Spleen (tissue), 11 donors: ENCODE results near the gene PHAX. TPM values are rescaled to one million over a fixed set of nuclear protein-coding genes. Genes with fewer than 3 reads are reported as not detected.
"Not testable (repeated sequence)": the region's sequence is repeated elsewhere in the genome, so short reads cannot be mapped to it uniquely, and the experiment has no call there.

ENCODE experiments used
- DNase-seq: peaks from one replicate; pipeline ENCODE4 v3.0.0-alpha.2; 2020
- H3K27ac ChIP-seq, 8 donors: fragments of 200-600 bp; sonication (generic) in 7 of 8; 1 replicate in 4 of 8; 2 replicates in 4 of 8; pipeline versions ENCODE4 v1.5.0 to v1.8.0; 2016 to 2021; ENCODE audit warnings: inconsistent platforms in 4 of 8, mild to moderate bottlenecking in 4 of 8, moderate library complexity in 1 of 8
- H3K27me3 ChIP-seq, 7 donors: fragments of 200-600 bp; sonication (generic) in 6 of 7; replicated peaks in 1 of 7; 1 replicate in 4 of 7; 2 replicates in 3 of 7; pipeline versions ENCODE4 v1.5.0 to v1.8.0; 2016 to 2021; ENCODE audit warnings: inconsistent platforms in 3 of 7, mild to moderate bottlenecking in 1 of 7
- H3K36me3 ChIP-seq, 6 donors: fragments of 200-600 bp; sonication (generic) in 5 of 6; 1 replicate in 4 of 6; 2 replicates in 2 of 6; pipeline versions ENCODE4 v1.5.0 to v1.8.0; 2016 to 2021; ENCODE audit warnings: inconsistent platforms in 2 of 6
- H3K4me1 ChIP-seq, 6 donors: fragments of 200-600 bp; sonication (generic) in 5 of 6; 1 replicate in 3 of 6; 2 replicates in 3 of 6; pipeline versions ENCODE4 v1.5.0 to v1.8.0; 2016 to 2021; ENCODE audit warnings: inconsistent platforms in 3 of 6
- H3K4me3 ChIP-seq, 8 donors: fragments of 200-600 bp; sonication (generic) in 7 of 8; 1 replicate in 4 of 8; 2 replicates in 4 of 8; pipeline versions ENCODE4 v1.5.0 to v1.8.0; 2016 to 2021; ENCODE audit warnings: inconsistent platforms in 4 of 8, mild to moderate bottlenecking in 4 of 8, moderate library complexity in 2 of 8
- H3K9me3 ChIP-seq, 8 donors: fragments of 200-600 bp; sonication (generic) in 7 of 8; 1 replicate in 4 of 8; 2 replicates in 4 of 8; pipeline versions ENCODE4 v1.5.0 to v1.8.0; 2016 to 2021; ENCODE audit warnings: inconsistent platforms in 4 of 8
- POLR2A ChIP-seq, 3 donors: fragments of 450-650 bp; IDR thresholded peaks; one replicate each; pipeline ENCODE4 v1.5.1; 2017; ENCODE audit warnings: antibody characterized with exemption in 3 of 3, mild to moderate bottlenecking in 1 of 3
- POLR2AphosphoS5 ChIP-seq, 3 donors: sonication (generic); formaldehyde crosslinking; IDR thresholded peaks; one replicate each; pipeline ENCODE4 v1.5.1; 2017; ENCODE audit warnings: antibody characterized with exemption in 3 of 3
- WGBS, 5 donors: extraction: QIAGEN DNeasy Blood & Tissue Kit in 3 of 5; methylation state at CpG; one replicate each; pipeline versions ENCODE4 v1.1.5 to v1.1.7; 2013 to 2018; 5-methylcytosine and 5-hydroxymethylcytosine counted together
- intact Hi-C: fragments of 100-400 bp; cut with DNase I; formaldehyde crosslinking; loops from one replicate; pipeline ENCODE4 v1.15.0; 2023; ENCODE audit warnings: low total_unique reads
- polyA plus RNA-seq, 3 donors: library from polyadenylated mRNA; stranded (reverse); fragments of 200-250 nt; gene quantifications; one replicate each; pipeline ENCODE4 v1.2.1, GENCODE V29; 2013
- total RNA-seq, 7 donors: library from RNA; depleted of rRNA in 3 of 7; stranded (reverse); fragments of >200 nt in 3 of 7; fragmentation: NEBNext Ultra II Directional in 4 of 7; extraction: Animal tissue kit (Norgen Biotek cat#: 25700) in 4 of 7; gene quantifications; one replicate each; pipeline versions ENCODE4 v1.1.0 to v1.2.1, GENCODE V29; 2016 to 2021
- TF ChIP-seq, protein P1 (sequence below), 11 experiments: fragments of 200-600 bp in 7 of 11; fragments of 450-650 bp in 4 of 11; sonication (generic) in 4 of 11; IDR thresholded peaks in 8 of 11; conservative IDR thresholded peaks in 3 of 11; 1 replicate in 7 of 11; 2 replicates in 4 of 11; pipeline versions ENCODE4 v1.4.0 to v1.8.0; 2016 to 2021; ENCODE audit warnings: antibody characterized with exemption in 11 of 11, inconsistent platforms in 4 of 11, mild to moderate bottlenecking in 1 of 11
- donor health status: healthy with polysubstance abuse.
- donor health status: DM: no; HTN: no; CAD: no; lungs with moderate emphysema.
- donor health status: DM: no; HTN: no; CAD: no.
- donor health status: Bipolar disorder and iron deficiency.
- donor health status: healthy.
- donor health status: DM: no; HTN: no; CAD: no.
- donor health status: DM: yes; HTN: yes; CAD: no.

PHAX gene
- total and polyA plus RNA-seq, 10 donors: 9.8 to 44.5 (median 25.8) TPM

GRCh38 chr5:126595486-126596083 is 5.2 kb upstream of the PHAX start:
- intact Hi-C loops: no loop called here
- H3K4me3 ChIP-seq: peak overlapping the region; percentile 44 to 76 (median 58)
- peak overlapping the region in 6 of 8 donors; percentile 26 to 80 (median 72) for H3K27ac ChIP-seq

GRCh38 chr5:126597156-126597555 is 3.6 kb upstream of the PHAX start:
- no peak for TF ChIP-seq POLR2AphosphoS5 (IDR thresholded peaks at IDR 0.05)
- TF ChIP-seq POLR2A (IDR thresholded peaks at IDR 0.05): no peak
- TF ChIP-seq, protein P1, sequence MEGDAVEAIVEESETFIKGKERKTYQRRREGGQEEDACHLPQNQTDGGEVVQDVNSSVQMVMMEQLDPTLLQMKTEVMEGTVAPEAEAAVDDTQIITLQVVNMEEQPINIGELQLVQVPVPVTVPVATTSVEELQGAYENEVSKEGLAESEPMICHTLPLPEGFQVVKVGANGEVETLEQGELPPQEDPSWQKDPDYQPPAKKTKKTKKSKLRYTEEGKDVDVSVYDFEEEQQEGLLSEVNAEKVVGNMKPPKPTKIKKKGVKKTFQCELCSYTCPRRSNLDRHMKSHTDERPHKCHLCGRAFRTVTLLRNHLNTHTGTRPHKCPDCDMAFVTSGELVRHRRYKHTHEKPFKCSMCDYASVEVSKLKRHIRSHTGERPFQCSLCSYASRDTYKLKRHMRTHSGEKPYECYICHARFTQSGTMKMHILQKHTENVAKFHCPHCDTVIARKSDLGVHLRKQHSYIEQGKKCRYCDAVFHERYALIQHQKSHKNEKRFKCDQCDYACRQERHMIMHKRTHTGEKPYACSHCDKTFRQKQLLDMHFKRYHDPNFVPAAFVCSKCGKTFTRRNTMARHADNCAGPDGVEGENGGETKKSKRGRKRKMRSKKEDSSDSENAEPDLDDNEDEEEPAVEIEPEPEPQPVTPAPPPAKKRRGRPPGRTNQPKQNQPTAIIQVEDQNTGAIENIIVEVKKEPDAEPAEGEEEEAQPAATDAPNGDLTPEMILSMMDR (IDR thresholded peaks at IDR 0.05 in 8 of 11, conservative IDR thresholded peaks at IDR 0.05 in 3 of 11): no peak
- Histone ChIP-seq H3K4me1 (peaks cover 8 to 37% (median 33%) of the 10 kb centered on the region in 6 donors), H3K36me3 (no peaks in the 10 kb centered on the region), H3K27ac (no peak overlapping the region), H3K9me3 (peaks cover 0 to 5% (median 0%) of the 10 kb centered on the region in 8 donors), H3K4me3 (no peak overlapping the region), H3K27me3 (peaks cover 0 to 23% (median 0%) of the 10 kb centered on the region in 7 donors)
- intact Hi-C loops: no loop called here
- DNase-seq: no peak
- WGBS, 5 donors: 89 to 95% (median 92%) methylated on average over 4 of the region's 4 CpGs

More at GRCh38 chr5:126595486-126596083, 5.2 kb upstream of the PHAX start:
- H3K27me3 ChIP-seq: peaks cover 0 to 23% (median 0%) of the 10 kb centered on the region in 7 donors
- H3K36me3 ChIP-seq: no peaks in the 10 kb centered on the region
- H3K9me3 ChIP-seq: peaks cover 0 to 5% (median 0%) of the 10 kb centered on the region in 8 donors
- TF ChIP-seq POLR2A (IDR thresholded peaks at IDR 0.05): no peak
- TF ChIP-seq, protein P1 (IDR thresholded peaks at IDR 0.05 in 8 of 11, conservative IDR thresholded peaks at IDR 0.05 in 3 of 11): peak in 1 of 11 experiments; percentile 2
- 60 to 64% (median 62%) methylated on average over 21 to 22 of the region's 22 CpGs for WGBS, 5 donors
- no peak for DNase-seq
- peaks cover 0 to 25% (median 23%) of the 10 kb centered on the region in 6 donors for H3K4me1 ChIP-seq

GRCh38 chr5:126599499-126599898 is 1.2 kb upstream of the PHAX start:
- 91 to 98% (median 93%) methylated on average over 7 of the region's 7 CpGs for WGBS, 5 donors
- peaks cover 0 to 15% (median 12%) of the 10 kb centered on the region in 6 donors for H3K36me3 ChIP-seq
- TF ChIP-seq POLR2AphosphoS5 (IDR thresholded peaks at IDR 0.05): no peak
- TF ChIP-seq, protein P1 (IDR thresholded peaks at IDR 0.05 in 8 of 11, conservative IDR thresholded peaks at IDR 0.05 in 3 of 11): no peak
- intact Hi-C loops: no loop called here
- no peak overlapping the region for H3K4me3 ChIP-seq
- H3K9me3 ChIP-seq: peaks cover 0 to 5% (median 0%) of the 10 kb centered on the region in 8 donors
- H3K27ac ChIP-seq: no peak overlapping the region
- peaks cover 0 to 10% (median 0%) of the 10 kb centered on the region in 7 donors for H3K27me3 ChIP-seq
- peaks cover 12 to 49% (median 37%) of the 10 kb centered on the region in 6 donors for H3K4me1 ChIP-seq
- no peak for DNase-seq

DNA sequence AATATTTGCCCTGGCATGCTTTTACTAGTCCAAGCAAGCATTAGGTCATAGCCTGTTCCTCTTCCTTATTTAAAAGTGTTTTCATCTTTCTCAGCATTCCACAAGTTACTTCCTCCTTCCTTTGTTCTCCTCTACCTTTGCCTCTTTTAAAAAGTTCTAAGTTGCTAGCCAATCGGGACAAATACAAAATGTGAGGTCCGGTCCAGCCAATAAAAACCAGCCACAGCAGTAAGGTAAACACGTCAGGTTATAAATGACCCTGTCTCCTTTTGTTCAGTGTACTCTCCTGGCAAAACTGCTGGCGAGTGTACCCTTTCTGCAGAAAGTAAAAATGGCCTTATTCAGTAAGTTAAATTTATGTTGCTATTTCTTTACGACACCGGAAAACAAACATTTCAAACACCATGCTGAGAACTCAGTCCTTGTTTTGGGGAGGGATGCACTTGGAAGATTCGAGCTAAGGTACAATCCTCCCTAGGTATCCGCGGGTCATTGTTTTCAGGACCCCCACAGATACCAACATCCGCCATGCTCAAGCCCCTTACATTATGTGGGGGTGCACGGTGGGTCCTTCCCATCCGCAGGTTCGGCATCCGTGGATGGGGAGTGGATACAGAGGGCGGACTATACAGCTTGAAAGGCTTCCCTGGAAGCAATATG is 646 bp upstream of the PHAX start:
- Histone ChIP-seq H3K27ac (peak overlapping the region in 7 of 8 donors; percentile 87 to 93 (median 91)), H3K4me1 (peaks cover 14 to 49% (median 39%) of the 10 kb centered on the region in 6 donors), H3K36me3 (peaks cover 0 to 21% (median 17%) of the 10 kb centered on the region in 6 donors), H3K4me3 (peak overlapping the region in 5 of 8 donors; percentile 98 to 100 (median 100))
- 74 to 80% (median 76%) methylated on average over 15 of the region's 15 CpGs for WGBS, 5 donors
- DNase-seq, H3K27me3 ChIP-seq, H3K9me3 ChIP-seq, intact Hi-C loops: not testable (repeated sequence)
